GM23338 (cell line): Measurements from ENCODE around the gene CTNND2. TPM values are rescaled to one million over a fixed set of nuclear protein-coding genes. Genes with fewer than 3 reads are reported as not detected.

Source experiments
- ATAC-seq: fragments of 200-7000 bp; cut with Tn5 transposase; 3 replicates; pipeline ENCODE4 v1.9.1; 2020
- DNase-seq: peaks from one replicate; pipeline ENCODE4 v3.0.0-alpha.2; 2015; ENCODE audit warnings: low spot score
- H2AFZ ChIP-seq: fragments of 200-600 bp; sonication (generic); 2 replicates; pipeline ENCODE4 v1.8.0; 2016; ENCODE audit warnings: antibody characterized with exemption, mild to moderate bottlenecking, moderate library complexity
- H3F3A ChIP-seq: fragments of 200-600 bp; sonication (generic); replicated peaks from 2 replicates; pipeline ENCODE4 v1.8.0; 2017; ENCODE audit warnings: antibody characterized with exemption, mixed run types, low read depth
- H3K27ac ChIP-seq: fragments of 200-600 bp; sonication (generic); 2 replicates; pipeline ENCODE4 v1.6.1; 2016; ENCODE audit warnings: low read depth
- H3K27me3 ChIP-seq: fragments of 200-600 bp; sonication (generic); 2 replicates; pipeline ENCODE4 v1.8.0; 2016; ENCODE audit warnings: mild to moderate bottlenecking, mixed run types, moderate library complexity; ENCODE audit not compliant: insufficient read depth
- H3K36me3 ChIP-seq: fragments of 200-600 bp; sonication (generic); 2 replicates; pipeline ENCODE4 v1.8.0; 2016; ENCODE audit warnings: mild to moderate bottlenecking; ENCODE audit not compliant: insufficient read depth
- H3K4me1 ChIP-seq: fragments of 200-600 bp; sonication (generic); 2 replicates; pipeline ENCODE4 v1.8.0; 2016; ENCODE audit warnings: mild to moderate bottlenecking, moderate library complexity; ENCODE audit not compliant: insufficient read depth
- H3K4me2 ChIP-seq: fragments of 200-600 bp; sonication (generic); 2 replicates; pipeline ENCODE4 v1.7.1; 2017; ENCODE audit warnings: mixed run types
- H3K4me3 ChIP-seq: fragments of 200-600 bp; sonication (generic); 2 replicates; pipeline ENCODE4 v1.6.1; 2016; ENCODE audit warnings: mixed run types
- H3K79me2 ChIP-seq: fragments of 200-600 bp; sonication (generic); replicated peaks from 2 replicates; pipeline ENCODE4 v1.8.0; 2017; ENCODE audit warnings: mild to moderate bottlenecking; ENCODE audit not compliant: insufficient read depth
- H3K9me2 ChIP-seq: fragments of 200-600 bp; sonication (generic); 2 replicates; pipeline ENCODE4 v1.8.0; 2017; ENCODE audit not compliant: insufficient read depth
- H4K20me1 ChIP-seq: fragments of 200-600 bp; sonication (generic); replicated peaks from 2 replicates; pipeline ENCODE4 v1.8.0; 2017; ENCODE audit warnings: mild to moderate bottlenecking; ENCODE audit not compliant: insufficient read depth
- H3K27ac Mint-ChIP-seq: 2 replicates; pipeline ENCODE4 v1.8.0; 2020; ENCODE audit warnings: inconsistent platforms, mild to moderate bottlenecking, moderate library complexity, mixed read lengths
- H3K27me3 Mint-ChIP-seq: 3 replicates; pipeline ENCODE4 v1.8.0; 2022; ENCODE audit warnings: low read depth, mild to moderate bottlenecking, moderate library complexity, mixed read lengths, inconsistent platforms; ENCODE audit not compliant: insufficient read depth, poor library complexity
- H3K36me3 Mint-ChIP-seq: 3 replicates; pipeline ENCODE4 v1.8.0; 2021; ENCODE audit warnings: low read depth, mild to moderate bottlenecking, inconsistent platforms, moderate library complexity, mixed read lengths
- H3K4me1 Mint-ChIP-seq: 3 replicates; pipeline ENCODE4 v1.8.0; 2020; ENCODE audit warnings: mild to moderate bottlenecking, inconsistent platforms, mixed read lengths
- H3K4me3 Mint-ChIP-seq: 3 replicates; pipeline ENCODE4 v1.8.0; 2021; ENCODE audit warnings: moderate library complexity, mild to moderate bottlenecking, inconsistent platforms, mixed read lengths
- H3K9me3 Mint-ChIP-seq: 3 replicates; pipeline ENCODE4 v1.8.0; 2020; ENCODE audit warnings: moderate library complexity, mild to moderate bottlenecking, inconsistent platforms, mixed read lengths
- CREB1 ChIP-seq: fragments of 250-450 bp; sonication (Bioruptor Pico); IDR thresholded peaks from 2 replicates; pipeline ENCODE4 v1.5.0; 2020; ENCODE audit warnings: low read depth, mild to moderate bottlenecking, moderate library complexity
- ETS1 ChIP-seq: IDR thresholded peaks from 2 replicates; pipeline ENCODE4 v1.6.1; 2016; ENCODE audit warnings: antibody characterized with exemption
- EZH2 ChIP-seq: fragments of 200-600 bp; sonication (generic); IDR thresholded peaks from one replicate; pipeline ENCODE4 v1.8.0; 2017; ENCODE audit warnings: antibody characterized with exemption, mild to moderate bottlenecking, low read depth; ENCODE audit not compliant: unreplicated experiment
- EZH2phosphoT487 ChIP-seq: fragments of 200-600 bp; sonication (generic); IDR thresholded peaks from one replicate; pipeline ENCODE4 v1.8.1; 2018; ENCODE audit warnings: antibody characterized with exemption; ENCODE audit not compliant: unreplicated experiment
- JUNB ChIP-seq: IDR thresholded peaks from one replicate; pipeline ENCODE4 v1.6.1; 2016; ENCODE audit warnings: antibody characterized with exemption; ENCODE audit not compliant: unreplicated experiment
- POLR2AphosphoS5 ChIP-seq: IDR thresholded peaks from 2 replicates; pipeline ENCODE4 v1.6.1; 2016; ENCODE audit warnings: antibody characterized with exemption, low read depth
- STAT1 ChIP-seq: IDR thresholded peaks from one replicate; pipeline ENCODE4 v1.6.1; 2016; ENCODE audit warnings: antibody characterized with exemption; ENCODE audit not compliant: unreplicated experiment
- ZNF114 ChIP-seq: fragments of 250-450 bp; sonication (Bioruptor Pico); IDR thresholded peaks from 2 replicates; pipeline ENCODE4 v1.5.0; 2020; ENCODE audit warnings: mild to moderate bottlenecking, moderate library complexity
- polyA plus RNA-seq: library from polyadenylated mRNA; unstranded; fragments of >200 nt; fragmentation: Nextera tagmentation; extraction: Ambion mirVana; gene quantifications from 2 replicates; pipeline ENCODE4 v1.2.1, GENCODE V29; 2016
- total RNA-seq: library from RNA; depleted of rRNA; stranded (reverse); fragments of >200 nt; shearing (Covaris generic); gene quantifications from 2 replicates; pipeline ENCODE4 v1.2.3, GENCODE V29; 2014
- TF ChIP-seq, protein P1 (sequence below): IDR thresholded peaks from one replicate; pipeline ENCODE4 v1.6.1; 2018; ENCODE audit warnings: antibody characterized with exemption; ENCODE audit not compliant: unreplicated experiment

The CTNND2 gene
- total and polyA plus RNA-seq, 2 experiments from 2014 or later: 5.1 to 7.0 TPM

GRCh38 chr5:11557063-11557462 lies 347.2 kb downstream of the CTNND2 start (continued):
- no peak for TF ChIP-seq ETS1
- no peak for TF ChIP-seq JUNB
- no peak for TF ChIP-seq CREB1 (CRISPR knock-in tag)
- TF ChIP-seq, protein P1, sequence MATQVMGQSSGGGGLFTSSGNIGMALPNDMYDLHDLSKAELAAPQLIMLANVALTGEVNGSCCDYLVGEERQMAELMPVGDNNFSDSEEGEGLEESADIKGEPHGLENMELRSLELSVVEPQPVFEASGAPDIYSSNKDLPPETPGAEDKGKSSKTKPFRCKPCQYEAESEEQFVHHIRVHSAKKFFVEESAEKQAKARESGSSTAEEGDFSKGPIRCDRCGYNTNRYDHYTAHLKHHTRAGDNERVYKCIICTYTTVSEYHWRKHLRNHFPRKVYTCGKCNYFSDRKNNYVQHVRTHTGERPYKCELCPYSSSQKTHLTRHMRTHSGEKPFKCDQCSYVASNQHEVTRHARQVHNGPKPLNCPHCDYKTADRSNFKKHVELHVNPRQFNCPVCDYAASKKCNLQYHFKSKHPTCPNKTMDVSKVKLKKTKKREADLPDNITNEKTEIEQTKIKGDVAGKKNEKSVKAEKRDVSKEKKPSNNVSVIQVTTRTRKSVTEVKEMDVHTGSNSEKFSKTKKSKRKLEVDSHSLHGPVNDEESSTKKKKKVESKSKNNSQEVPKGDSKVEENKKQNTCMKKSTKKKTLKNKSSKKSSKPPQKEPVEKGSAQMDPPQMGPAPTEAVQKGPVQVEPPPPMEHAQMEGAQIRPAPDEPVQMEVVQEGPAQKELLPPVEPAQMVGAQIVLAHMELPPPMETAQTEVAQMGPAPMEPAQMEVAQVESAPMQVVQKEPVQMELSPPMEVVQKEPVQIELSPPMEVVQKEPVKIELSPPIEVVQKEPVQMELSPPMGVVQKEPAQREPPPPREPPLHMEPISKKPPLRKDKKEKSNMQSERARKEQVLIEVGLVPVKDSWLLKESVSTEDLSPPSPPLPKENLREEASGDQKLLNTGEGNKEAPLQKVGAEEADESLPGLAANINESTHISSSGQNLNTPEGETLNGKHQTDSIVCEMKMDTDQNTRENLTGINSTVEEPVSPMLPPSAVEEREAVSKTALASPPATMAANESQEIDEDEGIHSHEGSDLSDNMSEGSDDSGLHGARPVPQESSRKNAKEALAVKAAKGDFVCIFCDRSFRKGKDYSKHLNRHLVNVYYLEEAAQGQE: no peak
- TF ChIP-seq POLR2AphosphoS5: no peak
- no peak for TF ChIP-seq ZNF114 (CRISPR knock-in tag)

DNA sequence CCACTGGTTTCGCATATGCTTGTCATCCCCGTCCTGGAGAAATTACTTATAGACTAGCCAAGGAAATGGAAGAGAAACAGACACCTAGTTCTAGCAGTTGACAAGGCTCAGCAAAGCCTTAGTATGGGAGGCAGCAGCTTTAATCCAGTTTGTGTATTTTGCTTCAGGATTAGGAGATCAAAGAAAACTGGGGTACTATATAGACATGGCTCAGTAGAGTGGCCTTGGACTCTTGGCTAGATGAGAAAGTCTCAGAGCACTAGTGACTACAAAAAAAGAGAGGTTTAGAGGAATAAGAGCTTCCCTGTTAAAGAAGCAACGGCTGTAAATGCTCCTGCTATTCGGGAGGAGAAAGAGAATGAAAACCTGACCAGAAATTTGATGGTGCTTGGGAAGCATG lies 349.1 kb downstream of the CTNND2 start:
- Mint-ChIP-seq H3K4me3 (no peak overlapping the region), H3K4me1 (no peaks in the 10 kb centered on the region)
- no peaks in the 10 kb centered on the region for H3K79me2 ChIP-seq

More for the DNA sequence above, 349.1 kb downstream of the CTNND2 start:
- DNase-seq (no peak), ATAC-seq (no peak)
- Mint-ChIP-seq H3K27me3 (peaks cover 3% of the 10 kb centered on the region), H3K36me3 (no peaks in the 10 kb centered on the region), H3K27ac (no peak overlapping the region), H3K9me3 (no peaks in the 10 kb centered on the region; the same call in 2 of the 3 replicates)
- H3K9me2 ChIP-seq: no peaks in the 10 kb centered on the region
- TF ChIP-seq POLR2AphosphoS5 (no peak), EZH2 (no peak), ETS1 (no peak), EZH2phosphoT487 (no peak), ZNF114 (CRISPR knock-in tag) (no peak), STAT1 (no peak)
- TF ChIP-seq, protein P1: no peak
- H3K4me3 ChIP-seq: no peak overlapping the region
- H3F3A ChIP-seq: no peaks in the 10 kb centered on the region
- no peaks in the 10 kb centered on the region for H3K27me3 ChIP-seq
- H3K27ac ChIP-seq: no peak overlapping the region
- H3K4me2 ChIP-seq: no peak overlapping the region
- H2AFZ ChIP-seq: no peak overlapping the region
- H3K4me1 ChIP-seq: no peaks in the 10 kb centered on the region
- no peaks in the 10 kb centered on the region for H3K36me3 ChIP-seq
- no peaks in the 10 kb centered on the region for H4K20me1 ChIP-seq
